GM19455 (cell line): ENCODE data around the gene TMEM183A.
"Not testable (repeated sequence)": the region's sequence is repeated elsewhere in the genome, so short reads cannot be mapped to it uniquely, and the experiment has no call there.

ENCODE experiments used
- ATAC-seq: cut with Tn5 transposase; IDR thresholded peaks from one replicate; pipeline ENCODE4 v1.9.1; 2021; ENCODE audit not compliant: unreplicated experiment

The TMEM183A gene

GRCh38 chr1:202986120-202986519 lies 21.1 kb upstream of the TMEM183A start:
- not testable (repeated sequence) for ATAC-seq

GRCh38 chr1:202987255-202987654 lies 19.9 kb upstream of the TMEM183A start:
- ATAC-seq = no peak

GRCh38 chr1:202987922-202988583 lies 19.1 kb upstream of the TMEM183A start:
- no peak for ATAC-seq

GRCh38 chr1:202989879-202990278 lies 17.3 kb upstream of the TMEM183A start:
- no peak for ATAC-seq

- no peak for ATAC-seq
Measured at GRCh38 chr1:202991112-202991511, 16.1 kb upstream of the TMEM183A start.

GRCh38 chr1:202994756-202995155 lies 12.4 kb upstream of the TMEM183A start:
- no peak for ATAC-seq

GRCh38 chr1:202998836-202999750 lies 8.1 kb upstream of the TMEM183A start:
- ATAC-seq = no peak

- no peak for ATAC-seq
Measured at GRCh38 chr1:203000217-203000944, 6.8 kb upstream of the TMEM183A start.

GRCh38 chr1:203001986-203002385 lies 5.2 kb upstream of the TMEM183A start:
- no peak for ATAC-seq

- ATAC-seq = no peak
Measured at GRCh38 chr1:203002951-203003350, 4.2 kb upstream of the TMEM183A start.

- not testable (repeated sequence) for ATAC-seq
Measured at GRCh38 chr1:203005395-203006142, 1.6 kb upstream of the TMEM183A start.

- no peak for ATAC-seq
Measured at GRCh38 chr1:203009185-203009584, 2.0 kb downstream of the TMEM183A start.

- no peak for ATAC-seq
Measured at GRCh38 chr1:203011582-203011981, 4.4 kb downstream of the TMEM183A start.

- no peak for ATAC-seq
Measured at GRCh38 chr1:203017061-203017460, 9.9 kb downstream of the TMEM183A start.

GRCh38 chr1:203017692-203018091 lies 10.5 kb downstream of the TMEM183A start:
- no peak for ATAC-seq

GRCh38 chr1:203022855-203023254 lies 15.7 kb downstream of the TMEM183A start:
- ATAC-seq = not testable (repeated sequence)

- ATAC-seq = no peak
Measured at GRCh38 chr1:203025686-203026030, 18.5 kb downstream of the TMEM183A start.

- ATAC-seq = peak; percentile 77
Measured at GRCh38 chr1:203026031-203026665, 19.0 kb downstream of the TMEM183A start, which contains the start of gene PPFIA4. Gene PPFIA4 (plus strand): TSS chr1:203026491. CDS start chr1:203039009, 12,518 bp downstream.

GRCh38 chr1:203026666-203027663 lies 19.8 kb downstream of the TMEM183A start:
- ATAC-seq = no peak
